Adrenal gland (tissue), 5 donors: ENCODE data around the gene TYMP.

Experiments
- CTCF ChIP-seq, 6 experiments: fragments of 450-650 bp in 4 of 6; fragments of 200-600 bp in 2 of 6; sonication (generic) in 1 of 6; IDR thresholded peaks; 1 replicate in 5 of 6; 2 replicates in 1 of 6; pipeline versions ENCODE4 v1.5.1 to v1.8.0; 2016 to 2021; ENCODE audit warnings: antibody characterized with exemption in 6 of 6, mild to moderate bottlenecking in 2 of 6, moderate library complexity in 1 of 6
- POLR2A ChIP-seq, 2 donors: fragments of 450-650 bp; IDR thresholded peaks; one replicate each; pipeline ENCODE4 v1.6.1; 2017; ENCODE audit warnings: antibody characterized with exemption in 2 of 2, mild to moderate bottlenecking in 2 of 2, moderate library complexity in 1 of 2
- donor health status: DM: no; HTN: no; CAD: no.

- no peak for TF ChIP-seq CTCF (IDR thresholded peaks at IDR 0.05)
- no peak for TF ChIP-seq POLR2A (IDR thresholded peaks at IDR 0.05)
These were observed 12.7 kb upstream of the TYMP start for GRCh38 chr22:50542416-50542927.
